ENCODE measurements around the gene ZBTB39.

GRCh38 chr12:56999456-56999855 lies 6.9 kb downstream of the ZBTB39 start:
- TF ChIP-seq CTCF (IDR thresholded peaks at IDR 0.05): no peak
- no peak for TF ChIP-seq POLR2A (IDR thresholded peaks at IDR 0.05)
- no peak for TF ChIP-seq POLR2AphosphoS5 (IDR thresholded peaks at IDR 0.05; ENCODE audit: insufficient read depth in 1 of 2, low read depth in 1 of 2)
